Stomach (tissue), 4 donors: ENCODE data around the gene UGT3A2.

Source experiments
- POLR2A ChIP-seq, 4 donors: fragments of 450-650 bp; IDR thresholded peaks; one replicate each; pipeline ENCODE4 v1.6.1; 2016; ENCODE audit warnings: antibody characterized with exemption in 4 of 4, control low read depth in 2 of 4, mild to moderate bottlenecking in 1 of 4, moderate library complexity in 1 of 4
- POLR2AphosphoS5 ChIP-seq, 3 donors: sonication (generic); formaldehyde crosslinking; IDR thresholded peaks; one replicate each; pipeline ENCODE4 v1.6.1; 2016; ENCODE audit warnings: antibody characterized with exemption in 3 of 3
- TF ChIP-seq, protein P1 (sequence below), 7 experiments: fragments of 450-650 bp in 4 of 7; fragments of 200-600 bp in 3 of 7; sonication (generic) in 3 of 7; IDR thresholded peaks; one replicate each; pipeline ENCODE4 v1.5.1; 2016 to 2019; ENCODE audit warnings: antibody characterized with exemption in 7 of 7, control low read depth in 2 of 7, mild to moderate bottlenecking in 1 of 7

DNA sequence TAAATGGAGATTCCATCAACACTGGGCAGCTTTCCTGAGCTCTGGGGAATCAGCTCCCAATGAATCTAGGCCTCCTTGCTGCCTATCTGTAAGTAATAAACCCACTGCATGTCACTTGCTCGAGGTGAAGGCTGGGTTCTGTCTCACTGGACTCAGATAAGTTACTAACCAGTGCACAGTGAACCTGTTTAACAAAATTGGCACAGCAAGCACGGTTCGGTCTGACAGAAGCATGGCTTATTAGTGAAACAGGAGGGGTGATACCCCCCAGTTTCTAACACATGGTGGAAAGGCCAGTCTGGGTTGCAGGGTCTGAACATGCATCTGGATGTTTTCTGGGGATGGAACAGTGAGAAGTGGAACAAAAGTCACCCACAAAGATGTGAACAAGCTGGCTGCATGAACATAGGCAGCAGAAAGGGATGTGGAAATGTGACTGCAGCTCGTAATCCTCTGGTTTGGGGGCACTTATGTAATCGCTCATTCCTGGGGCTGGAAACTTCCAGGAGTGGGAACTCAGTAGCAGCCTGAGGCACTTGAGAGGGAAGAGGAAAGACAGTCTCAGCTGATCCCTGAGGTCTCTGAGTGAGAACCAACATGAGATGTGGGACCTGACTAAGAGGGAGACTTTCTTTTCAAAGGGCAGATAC is 37.7 kb downstream of the UGT3A2 start:
- no peak for TF ChIP-seq POLR2A (IDR thresholded peaks at IDR 0.05)
- TF ChIP-seq, protein P1, sequence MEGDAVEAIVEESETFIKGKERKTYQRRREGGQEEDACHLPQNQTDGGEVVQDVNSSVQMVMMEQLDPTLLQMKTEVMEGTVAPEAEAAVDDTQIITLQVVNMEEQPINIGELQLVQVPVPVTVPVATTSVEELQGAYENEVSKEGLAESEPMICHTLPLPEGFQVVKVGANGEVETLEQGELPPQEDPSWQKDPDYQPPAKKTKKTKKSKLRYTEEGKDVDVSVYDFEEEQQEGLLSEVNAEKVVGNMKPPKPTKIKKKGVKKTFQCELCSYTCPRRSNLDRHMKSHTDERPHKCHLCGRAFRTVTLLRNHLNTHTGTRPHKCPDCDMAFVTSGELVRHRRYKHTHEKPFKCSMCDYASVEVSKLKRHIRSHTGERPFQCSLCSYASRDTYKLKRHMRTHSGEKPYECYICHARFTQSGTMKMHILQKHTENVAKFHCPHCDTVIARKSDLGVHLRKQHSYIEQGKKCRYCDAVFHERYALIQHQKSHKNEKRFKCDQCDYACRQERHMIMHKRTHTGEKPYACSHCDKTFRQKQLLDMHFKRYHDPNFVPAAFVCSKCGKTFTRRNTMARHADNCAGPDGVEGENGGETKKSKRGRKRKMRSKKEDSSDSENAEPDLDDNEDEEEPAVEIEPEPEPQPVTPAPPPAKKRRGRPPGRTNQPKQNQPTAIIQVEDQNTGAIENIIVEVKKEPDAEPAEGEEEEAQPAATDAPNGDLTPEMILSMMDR (IDR thresholded peaks at IDR 0.05) = no peak
- no peak for TF ChIP-seq POLR2AphosphoS5 (IDR thresholded peaks at IDR 0.05)
